Fibroblast of skin of left biceps (primary cell): ENCODE measurements around the gene TAS2R60.
"Not testable (repeated sequence)": the region's sequence is repeated elsewhere in the genome, so short reads cannot be mapped to it uniquely, and the experiment has no call there.

ENCODE experiments used
- DNase-seq, 2 experiments: peaks; one replicate each; pipeline ENCODE4 v3.0.0-alpha.2; 2013; ENCODE audit warnings: low read depth in 2 of 2

Gene TAS2R60, protein sequence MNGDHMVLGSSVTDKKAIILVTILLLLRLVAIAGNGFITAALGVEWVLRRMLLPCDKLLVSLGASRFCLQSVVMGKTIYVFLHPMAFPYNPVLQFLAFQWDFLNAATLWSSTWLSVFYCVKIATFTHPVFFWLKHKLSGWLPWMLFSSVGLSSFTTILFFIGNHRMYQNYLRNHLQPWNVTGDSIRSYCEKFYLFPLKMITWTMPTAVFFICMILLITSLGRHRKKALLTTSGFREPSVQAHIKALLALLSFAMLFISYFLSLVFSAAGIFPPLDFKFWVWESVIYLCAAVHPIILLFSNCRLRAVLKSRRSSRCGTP

DNA sequence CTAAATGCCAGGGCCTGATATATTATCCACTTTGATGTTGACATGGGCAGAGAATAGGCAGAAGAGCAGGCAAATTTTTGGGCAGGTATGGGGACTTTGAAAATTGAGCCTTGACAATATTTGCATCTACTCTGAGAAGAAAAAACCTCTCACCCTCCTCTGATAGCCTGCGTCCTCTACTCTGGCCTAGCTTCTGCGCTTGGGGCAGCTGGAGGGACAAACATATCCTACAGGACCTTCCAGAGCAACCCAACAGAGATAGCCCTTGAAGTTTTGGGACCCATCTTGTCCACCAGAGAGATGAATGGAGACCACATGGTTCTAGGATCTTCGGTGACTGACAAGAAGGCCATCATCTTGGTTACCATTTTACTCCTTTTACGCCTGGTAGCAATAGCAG, at the start of gene TAS2R60:
Gene TAS2R60, plus strand, starts transcription at position 301 of the 400 bp plus-strand sequence. Its CDS starts 0 bp downstream, at position 301.
- no peak for DNase-seq

DNA sequence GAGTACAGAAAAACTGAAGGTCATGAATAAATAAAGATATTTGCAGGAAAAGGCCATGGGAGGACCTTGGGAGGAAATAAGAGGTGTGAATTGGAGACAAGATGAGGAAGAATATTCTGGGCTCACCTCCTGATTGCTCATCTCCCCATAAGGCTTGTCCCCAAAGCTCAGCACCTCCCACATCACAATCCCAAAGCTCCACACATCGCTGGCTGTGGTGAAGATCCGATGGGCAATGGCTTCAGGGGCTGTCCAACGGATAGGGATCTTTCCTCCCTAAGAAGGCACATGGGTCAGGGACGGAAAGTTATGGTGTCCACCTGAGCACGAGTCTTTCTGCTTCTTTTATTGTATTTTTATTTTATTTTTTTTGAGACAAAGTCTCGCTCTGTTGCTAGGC, 49.2 kb upstream of the TAS2R60 start:
- DNase-seq, result no peak

DNA sequence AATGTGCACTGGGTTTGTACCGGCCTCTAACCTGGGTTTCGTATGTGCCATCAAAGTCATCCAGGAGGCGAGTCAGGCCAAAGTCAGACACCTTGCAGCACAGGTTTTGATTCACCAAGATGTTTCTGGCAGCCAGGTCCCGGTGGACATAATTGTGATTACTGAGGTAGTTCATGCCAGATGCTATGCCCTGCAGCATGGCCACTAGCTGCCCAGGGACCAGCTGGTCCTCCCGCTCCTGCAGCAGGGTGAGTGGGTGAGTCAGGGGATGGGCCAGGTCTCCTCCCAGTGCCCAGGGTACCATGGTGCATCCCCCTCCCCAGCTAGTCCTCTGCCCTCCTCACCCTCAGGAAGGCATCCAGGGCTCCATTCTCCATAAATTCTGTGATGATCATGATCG, 48.5 kb upstream of the TAS2R60 start:
- DNase-seq, result no peak

DNA sequence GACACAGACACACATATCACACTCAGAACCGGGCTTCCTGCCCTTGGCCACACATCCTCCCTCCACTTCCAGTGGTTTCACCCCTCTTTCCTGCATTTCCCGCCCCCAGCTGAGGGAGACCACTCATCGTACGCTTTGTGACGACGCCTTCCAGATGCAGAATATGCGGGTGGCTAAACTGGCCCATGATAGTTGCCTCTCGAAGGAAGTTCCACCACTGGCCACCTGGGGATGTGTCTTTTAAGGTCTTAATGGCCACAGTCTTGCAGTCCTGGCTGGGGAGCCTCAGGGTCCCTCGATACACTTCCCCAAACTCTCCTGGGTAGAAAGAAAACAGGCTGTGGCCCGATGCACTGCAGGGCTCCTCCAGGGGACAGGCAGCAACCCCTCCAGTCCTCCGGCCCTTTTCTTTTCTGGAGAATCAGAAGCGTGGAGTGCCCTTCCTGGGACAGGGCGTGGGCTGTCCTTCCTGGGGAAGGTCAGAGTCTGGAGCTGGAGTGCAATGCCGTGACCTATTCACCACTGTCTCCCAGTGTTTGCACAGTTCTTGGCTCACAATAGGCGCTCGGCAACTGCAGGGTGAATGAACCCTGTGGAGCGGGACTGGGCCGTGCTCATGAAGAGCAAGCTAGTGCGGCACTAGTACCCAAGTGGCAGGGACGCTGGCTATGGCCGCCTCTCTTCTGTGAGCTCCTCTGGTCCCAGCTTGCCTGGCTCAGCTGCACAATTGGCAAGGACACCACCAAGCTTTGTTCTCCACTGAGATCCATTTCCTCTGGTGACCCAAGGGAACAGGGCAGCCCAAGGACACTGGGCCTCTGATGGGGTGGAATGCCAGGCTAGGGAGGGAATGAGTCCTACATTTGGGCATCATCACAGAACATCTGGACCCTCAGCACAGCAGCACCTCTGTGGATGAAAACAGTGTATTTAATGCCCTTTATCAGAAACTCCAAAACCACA, 47.8 kb upstream of the TAS2R60 start:
- DNase-seq, result no peak

DNA sequence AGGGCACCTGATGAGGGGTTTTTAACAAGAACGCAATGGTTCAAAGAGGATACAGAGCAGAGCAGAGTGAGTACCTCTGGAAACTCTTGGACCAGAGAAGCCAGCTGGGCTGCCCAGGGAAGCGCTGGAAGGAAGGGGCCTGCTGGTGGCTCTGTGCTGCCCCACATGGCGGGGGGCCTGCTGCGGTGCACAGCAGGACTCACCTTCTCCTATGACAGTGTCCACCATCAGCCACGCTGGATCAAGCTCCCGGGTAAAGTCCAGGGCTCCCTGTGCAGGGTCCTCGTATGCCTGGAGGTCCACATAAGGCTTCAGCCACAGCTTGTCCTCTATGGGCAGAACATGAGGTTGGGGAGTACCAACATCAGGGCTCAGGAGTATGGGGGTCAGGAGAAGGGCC, 47.1 kb upstream of the TAS2R60 start:
- DNase-seq, result no peak

DNA sequence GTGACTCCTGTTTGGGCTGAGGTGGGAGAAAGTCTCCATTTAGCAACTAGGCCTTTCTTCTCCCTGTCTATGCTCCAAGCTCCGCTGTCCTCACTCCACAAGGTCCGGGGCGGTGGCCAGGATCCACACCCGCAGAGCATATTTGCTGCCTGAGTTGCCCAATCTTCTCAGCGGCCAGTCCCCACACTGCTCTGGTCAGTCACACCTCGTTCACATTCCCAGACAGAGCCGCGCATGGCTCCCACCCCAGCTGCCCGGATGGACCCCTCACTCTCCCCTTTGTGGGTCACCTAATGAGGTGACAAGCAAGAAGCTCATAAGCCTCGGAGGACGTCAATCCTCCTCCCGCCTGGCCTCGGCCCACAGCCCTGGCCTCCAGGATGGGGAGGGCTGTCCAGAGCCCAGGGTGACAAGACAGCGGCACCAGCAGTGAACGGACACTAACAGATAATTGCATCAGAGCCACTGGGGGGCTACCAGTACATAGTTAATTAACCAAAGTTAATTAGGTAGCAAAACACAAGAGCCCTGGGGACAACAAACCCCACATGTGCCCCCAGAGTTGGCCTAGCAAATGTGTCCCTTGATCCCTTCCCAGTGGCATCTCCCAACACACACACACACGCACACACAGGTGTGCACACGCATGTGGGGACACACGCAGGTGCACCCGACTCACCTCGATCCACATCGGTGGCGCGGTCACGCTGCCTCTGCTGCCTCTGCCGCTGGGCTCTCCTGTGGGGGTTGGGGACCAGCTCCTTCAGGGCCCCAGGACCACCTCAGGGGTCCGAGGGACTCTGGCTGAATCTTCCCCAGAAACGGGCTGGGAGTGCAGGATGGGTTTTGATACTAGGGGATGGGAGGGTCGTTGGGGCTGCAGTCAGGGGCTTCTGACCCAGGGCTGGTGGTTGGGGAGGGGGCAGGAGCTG, 46.4 kb upstream of the TAS2R60 start:
- DNase-seq, result no peak

DNA sequence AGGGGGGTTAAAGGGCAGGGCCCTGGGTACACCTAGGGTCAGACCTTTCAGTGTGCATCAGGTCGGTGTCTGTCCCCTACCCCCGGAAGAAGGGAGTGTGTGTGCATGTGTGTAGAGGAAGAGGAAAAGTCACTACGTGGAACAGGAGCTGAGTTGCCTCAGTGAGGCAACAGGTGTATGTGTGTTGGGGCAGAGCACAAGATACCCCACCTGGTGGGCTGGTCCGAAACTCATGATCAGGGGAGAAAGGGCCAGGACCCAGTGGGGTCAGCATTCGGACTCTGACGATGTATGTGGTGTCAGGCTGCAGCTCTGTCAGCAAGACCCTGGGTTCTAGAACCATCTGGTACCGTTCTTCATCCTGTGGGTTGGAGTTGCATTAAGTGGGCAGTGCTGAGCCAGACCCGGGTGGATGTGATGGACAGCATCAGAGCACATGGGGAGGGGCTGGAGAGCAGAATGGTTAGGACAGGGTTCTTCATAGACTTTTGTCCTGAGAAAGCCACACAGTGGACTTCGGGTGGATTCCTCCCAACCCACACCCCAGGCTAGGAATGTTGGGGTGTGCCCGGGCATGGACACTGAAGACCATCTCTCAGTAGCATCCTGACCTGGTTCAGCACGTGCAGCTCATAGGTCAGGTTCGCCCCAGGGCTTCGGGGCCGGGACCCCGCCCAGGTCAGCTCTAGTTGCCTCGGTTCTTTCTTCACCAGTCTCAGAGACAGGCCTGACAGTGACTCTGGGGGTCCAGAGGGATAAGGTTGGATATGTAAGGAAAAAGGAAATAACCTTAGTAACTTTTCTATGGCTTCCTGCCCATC, 45.3 kb upstream of the TAS2R60 start:
- DNase-seq, result no peak

DNA sequence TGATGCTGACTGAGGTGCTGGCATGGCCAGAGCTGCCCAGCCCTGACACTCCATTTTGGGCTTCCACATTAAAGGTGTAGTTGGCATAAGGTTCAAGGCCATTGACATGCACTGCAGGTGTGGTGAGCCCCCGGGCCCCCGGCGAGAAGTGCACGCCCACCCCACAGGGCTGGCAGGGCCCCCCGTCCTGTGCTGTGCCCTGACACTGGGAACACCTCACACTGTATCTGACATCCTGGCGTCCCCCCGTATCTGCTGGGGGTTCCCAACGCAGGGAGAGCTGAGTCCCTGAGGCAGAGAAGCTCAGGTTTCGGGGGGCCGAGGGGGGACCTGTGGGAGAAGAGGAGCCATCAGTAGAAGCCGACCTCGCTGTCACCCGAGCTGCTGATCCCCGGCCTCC, 44.6 kb upstream of the TAS2R60 start:
- no peak for DNase-seq

DNA sequence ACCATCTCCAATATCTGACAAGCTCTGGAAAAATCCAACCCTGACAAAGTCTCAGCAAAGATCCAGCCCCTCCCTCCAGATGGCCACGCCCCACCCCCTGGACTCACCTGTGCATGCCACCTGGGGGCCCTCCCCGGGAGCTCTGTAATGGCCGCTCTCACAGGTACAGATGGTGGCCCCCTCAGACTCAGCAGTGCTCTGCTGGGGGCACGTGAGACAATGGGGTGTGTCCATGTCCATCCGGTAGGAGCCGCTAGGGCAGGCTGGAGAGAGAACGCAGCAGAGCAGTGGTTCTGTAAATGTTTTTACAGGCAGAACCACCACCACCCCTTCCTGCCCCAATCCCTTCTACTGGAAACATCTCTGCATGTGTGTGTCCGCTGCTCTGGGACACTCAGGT, 44.1 kb upstream of the TAS2R60 start:
- no peak for DNase-seq

DNA sequence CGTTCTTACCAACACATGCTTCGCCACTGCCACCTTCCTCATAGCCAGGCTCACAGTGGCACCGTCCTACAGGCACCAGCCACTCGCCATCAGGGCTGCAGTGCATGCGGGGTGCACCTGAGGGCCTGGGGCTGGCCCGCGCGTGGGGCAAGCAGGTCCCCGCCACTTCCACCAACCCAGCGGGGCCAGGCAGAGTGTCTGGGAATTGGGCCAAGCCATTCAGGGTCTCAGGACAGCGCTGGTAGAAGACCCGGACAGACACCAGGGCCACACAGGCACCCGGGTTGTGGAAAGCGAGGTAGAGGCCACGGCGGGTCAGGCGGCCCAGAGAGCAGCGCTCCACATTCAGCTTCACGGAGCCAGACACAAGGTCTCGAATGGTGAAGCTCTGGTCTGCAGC, 43.6 kb upstream of the TAS2R60 start:
- DNase-seq, result no peak

DNA sequence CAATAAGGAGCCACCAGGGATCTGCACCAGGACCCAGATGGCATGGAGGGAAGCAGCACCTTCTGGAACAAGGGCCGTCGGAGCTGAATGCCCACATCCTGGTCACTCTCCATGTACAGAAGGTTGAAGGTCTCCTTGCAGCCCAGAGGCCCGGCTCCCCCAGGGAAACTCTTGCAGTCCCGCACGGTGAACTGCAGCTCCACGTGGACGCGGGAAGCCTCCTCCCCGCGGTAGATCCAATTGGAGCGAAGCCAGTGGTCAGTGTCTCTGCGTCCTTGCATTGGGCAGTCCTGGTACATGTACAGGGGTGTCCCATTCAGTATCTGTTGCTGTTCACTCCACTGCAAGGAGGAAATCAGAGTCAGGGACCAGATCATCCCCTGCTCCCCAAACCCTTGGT, 42.0 kb upstream of the TAS2R60 start:
- no peak for DNase-seq

DNA sequence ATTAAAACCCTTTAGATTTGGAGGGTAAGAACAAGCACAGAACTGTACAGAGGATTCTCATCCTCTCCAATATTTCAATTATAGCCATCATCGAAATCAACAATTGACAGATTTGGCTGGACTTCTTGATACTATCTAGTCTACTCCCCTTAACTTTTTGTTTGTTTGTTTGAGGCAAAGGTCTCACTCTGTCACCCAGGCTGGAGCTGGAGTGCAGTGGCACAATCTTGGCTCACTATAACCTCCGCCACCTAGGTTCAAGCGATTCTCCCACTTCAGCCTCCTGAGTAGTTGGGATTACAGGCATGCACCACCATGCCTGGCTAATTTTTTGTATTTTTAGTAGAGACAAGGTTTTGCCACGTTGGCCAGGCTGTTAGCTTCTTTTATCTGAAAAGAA, 41.0 kb upstream of the TAS2R60 start:
- DNase-seq, result not testable (repeated sequence)

DNA sequence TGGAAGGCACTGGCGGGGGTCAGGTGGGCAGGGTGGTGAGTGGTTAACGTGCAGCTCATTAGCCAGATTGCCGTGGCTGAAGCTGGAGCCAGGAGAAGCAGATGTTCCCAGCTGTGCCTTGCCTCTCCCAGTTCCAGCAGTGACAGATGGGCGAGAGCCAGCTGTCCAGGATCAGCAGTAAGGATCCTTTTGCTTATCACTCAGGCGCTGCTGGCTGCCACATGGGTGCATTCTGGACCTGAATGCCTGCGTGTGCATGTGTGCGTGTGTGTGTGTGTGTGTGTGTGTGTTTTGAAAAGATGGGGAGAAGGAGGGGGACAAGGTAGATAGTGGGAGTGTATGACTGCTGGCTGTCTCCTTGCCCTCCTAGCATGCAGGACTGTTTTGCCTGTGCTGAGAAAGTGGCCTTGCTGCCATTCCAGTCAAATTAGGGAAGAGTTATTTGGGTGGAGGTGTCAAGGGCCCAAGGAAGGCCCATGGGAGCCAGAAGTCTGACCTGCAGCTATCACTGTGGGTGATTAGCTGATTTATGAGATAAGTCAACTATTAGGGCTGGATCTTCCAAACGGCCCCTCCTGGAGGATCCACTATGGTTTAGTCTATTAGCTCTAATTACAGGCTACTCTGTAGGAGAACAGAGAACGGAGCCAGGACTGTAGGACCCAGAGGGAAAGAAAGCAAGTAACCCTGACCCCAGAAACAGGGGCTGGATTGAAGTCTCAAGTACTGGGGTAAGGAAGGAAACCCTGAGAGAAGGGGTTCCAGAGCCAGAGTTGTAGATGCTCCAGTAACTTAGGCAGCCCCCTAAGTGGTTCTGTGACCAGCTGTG, 37.9 kb upstream of the TAS2R60 start:
- DNase-seq, result no peak

DNA sequence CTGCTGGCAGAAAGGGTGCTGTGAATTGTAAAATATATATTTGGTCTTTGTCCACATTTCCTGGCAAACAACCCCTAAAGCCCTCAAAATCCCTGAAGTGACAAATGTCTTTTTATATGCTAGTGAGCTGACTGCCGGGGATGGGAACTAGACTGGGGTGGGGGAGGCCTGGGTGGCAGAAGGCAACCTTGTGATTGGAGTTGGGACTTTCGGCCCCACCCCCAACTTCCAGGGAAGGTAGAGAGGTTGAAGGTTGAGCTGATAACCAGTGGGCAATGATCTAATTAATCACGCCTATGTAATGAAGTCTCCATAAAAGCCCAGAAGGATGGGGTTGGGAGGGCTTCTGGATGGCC, 37.3 kb upstream of the TAS2R60 start:
- no peak for DNase-seq

DNA sequence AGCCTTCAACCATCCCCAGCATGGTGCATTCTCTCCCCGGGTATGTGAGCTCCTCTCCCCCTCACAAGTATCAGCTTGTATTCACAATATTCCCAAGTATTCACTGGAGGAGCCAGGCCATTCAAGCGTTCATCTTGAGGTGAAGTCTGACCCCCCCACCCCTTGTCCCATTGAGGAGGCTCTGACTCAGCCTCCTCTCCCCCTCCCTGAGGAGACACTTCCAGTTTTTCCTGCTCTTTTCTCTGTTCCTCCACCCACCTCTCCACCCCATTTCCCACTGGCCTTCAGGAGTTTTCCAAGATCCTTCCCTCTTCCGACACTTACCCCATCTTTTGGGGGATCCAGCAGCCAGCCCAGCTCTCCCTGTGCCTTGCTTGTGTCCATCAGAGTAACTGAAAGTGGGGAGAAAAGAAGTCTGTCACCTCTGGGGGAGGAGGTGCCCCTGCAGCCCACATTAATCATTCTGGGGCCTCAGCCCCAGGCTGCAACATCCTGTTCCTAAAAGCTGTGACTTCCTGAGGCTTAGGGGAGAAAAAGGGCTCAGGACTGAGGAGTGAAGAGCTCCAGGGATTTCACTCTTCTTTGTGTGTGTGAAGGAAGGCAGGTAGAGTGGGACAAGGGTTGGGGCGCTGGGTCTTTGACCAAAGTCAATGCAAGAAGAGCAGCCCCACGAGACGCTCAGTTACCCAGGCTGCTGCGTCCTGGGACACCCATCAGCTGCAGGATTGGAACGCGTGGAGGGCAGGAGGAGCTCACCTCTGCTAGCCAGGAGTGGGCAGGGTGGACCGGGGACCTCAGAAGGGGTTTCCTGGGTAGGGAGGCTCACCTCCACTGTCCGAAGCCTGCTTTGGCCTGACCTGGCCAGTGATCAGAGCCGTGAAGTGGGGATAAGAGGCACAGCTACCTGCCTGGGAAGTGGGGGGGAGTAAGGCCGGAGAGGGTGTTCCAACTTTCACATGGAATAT, 35.7 kb upstream of the TAS2R60 start:
- DNase-seq, result no peak

DNA sequence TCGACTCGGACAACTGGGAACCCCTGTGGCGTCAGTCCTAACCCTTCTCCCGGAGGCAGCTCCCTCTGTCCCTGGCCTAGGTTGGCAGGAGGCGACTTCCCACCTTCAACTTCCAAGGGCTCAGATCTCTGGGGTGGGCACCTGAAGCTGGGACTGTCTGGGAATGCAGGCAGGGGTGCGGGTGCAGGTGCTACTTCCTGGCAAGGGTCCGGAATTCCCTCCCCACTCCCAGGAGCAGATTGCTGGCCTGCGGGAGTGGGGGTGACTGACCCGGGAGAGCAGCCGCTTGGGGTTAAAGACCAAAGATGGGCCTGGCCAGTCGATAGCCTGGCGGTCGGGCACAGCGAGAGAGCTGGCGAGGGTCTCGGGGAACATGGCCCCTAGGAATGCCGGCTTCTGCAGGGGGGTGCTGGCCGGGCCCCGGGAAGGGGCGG, 35.0 kb upstream of the TAS2R60 start:
- no peak for DNase-seq

DNA sequence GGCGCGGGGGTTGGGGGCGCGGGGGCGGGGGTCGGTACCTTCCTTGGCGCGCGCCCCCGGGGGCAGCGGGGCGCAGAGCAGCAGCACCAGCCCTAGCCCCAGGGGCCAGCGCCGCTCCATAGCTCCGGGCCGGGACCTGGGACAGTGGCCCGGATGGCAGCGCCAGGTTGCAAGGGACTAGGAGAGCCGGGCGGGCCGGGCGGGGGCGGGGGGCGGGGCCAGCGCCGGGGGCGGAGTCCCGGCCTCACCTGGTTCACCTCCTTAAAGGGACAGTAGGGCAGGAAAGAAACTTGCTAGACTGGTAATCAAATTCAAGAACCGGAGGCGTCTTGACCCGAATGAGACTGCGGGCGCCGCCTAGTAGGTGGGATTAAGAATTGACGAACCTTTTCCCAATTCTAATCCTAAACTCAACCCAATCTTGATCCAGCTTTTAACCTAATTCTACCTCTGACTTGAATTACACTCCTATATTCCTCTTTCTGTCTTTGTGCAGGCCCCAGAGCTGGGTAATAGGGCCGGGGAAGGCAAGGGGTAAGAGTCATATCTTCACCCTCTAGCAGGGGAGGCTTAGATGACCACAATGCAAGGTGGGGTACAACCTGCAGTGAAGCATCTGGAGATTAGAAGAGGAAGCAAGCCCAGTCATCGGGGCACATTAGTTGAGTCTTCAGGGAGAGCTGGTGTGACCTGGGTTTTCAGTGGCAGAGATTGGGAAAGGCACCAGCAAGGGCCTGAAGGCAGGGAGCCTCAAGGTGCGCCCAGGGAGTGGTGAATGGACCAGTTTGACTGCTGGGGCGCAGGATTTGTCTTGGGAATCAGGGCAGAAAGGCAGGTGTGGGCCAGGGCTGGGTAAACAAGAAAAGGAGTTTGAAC, 34.3 kb upstream of the TAS2R60 start, which contains the start of gene EPHA1:
Gene EPHA1, minus strand, starts transcription at position 171 of the 876 bp plus-strand sequence. Its CDS starts 51 bp downstream, at position 120.
- no peak for DNase-seq

DNA sequence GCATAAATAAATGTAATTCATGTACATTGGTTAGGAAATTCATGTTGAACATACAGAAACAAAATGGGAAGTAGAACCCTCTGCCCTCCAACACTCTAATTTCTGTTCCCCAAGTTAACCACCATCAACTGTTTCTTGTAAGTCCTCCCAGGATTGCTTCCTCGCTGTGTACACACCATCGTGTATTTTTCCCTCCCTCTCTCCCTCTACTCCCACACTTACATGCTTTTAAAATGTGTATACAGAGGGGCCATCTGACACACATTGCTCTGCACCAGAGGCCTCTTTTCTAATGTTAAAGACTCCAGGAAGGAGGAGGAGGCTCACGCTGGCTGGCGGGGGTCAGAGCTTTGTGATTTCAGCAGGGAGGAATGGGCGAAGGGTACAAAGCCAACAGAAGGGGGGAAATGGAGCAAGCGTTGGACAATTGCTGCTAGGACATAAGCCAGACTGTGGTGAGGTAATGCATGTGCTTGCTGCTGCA, 32.7 kb upstream of the TAS2R60 start:
- peak; percentile 21 to 28 for DNase-seq
